ENCODE results near the gene SMC1B.

GRCh38 chr22:45397806-45398205 is 15.6 kb downstream of the SMC1B start:
- TF ChIP-seq CTCF (IDR thresholded peaks at IDR 0.05; ENCODE audit: low read length) (peak; percentile 10; the same call in 1 of the 2 replicates), EZH2 (IDR thresholded peaks at IDR 0.05; ENCODE audit: borderline replicate concordance, low read length) (no peak)
